Stimulated activated CD4-positive, alpha-beta T cell treated with anti-CD3 and anti-CD28 coated beads, Interleukin-15, amount 100 ng/mL, for 1 hour (primary cell): Measurements from ENCODE around the gene ACKR3.

ENCODE experiments used
- DNase-seq, 2 donors: peaks; one replicate each; pipeline ENCODE4 v3.0.0-alpha.2; 2020; ENCODE audit warnings: low read depth in 1 of 2, low spot score in 1 of 2

Gene ACKR3

GRCh38 chr2:236628256-236628901 is 58.8 kb downstream of the ACKR3 start:
- no peak for DNase-seq

DNA sequence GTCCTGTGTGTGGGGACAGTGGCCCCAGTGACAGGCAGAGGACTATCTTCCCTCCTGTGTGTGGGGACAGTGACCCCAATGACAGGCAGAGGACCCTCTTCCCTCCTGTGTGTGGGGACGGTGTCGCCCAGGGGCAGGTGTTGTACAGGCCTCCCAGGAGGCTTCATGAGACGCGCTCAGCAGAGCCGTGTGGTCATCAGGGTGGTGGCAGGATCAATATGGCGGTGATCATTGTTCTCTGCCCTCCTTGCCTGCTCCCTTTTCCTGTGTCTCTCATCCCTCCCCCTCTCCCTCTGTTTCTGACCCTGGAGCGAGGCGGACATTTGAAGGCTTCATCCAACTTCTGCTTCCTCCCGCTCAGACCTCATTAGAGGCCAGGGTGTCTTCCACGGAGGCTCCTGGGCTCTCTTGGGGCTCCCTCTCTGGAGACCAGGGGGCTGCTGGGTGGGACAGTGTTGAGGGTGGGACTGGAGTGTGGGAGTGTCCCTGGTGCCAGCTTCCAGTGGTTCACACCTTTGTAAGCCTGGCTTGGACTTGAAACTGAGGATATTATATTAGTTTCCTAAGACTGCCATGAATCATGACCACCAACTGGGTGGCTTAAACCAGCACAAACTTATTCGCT is 59.5 kb downstream of the ACKR3 start:
- no peak for DNase-seq

DNA sequence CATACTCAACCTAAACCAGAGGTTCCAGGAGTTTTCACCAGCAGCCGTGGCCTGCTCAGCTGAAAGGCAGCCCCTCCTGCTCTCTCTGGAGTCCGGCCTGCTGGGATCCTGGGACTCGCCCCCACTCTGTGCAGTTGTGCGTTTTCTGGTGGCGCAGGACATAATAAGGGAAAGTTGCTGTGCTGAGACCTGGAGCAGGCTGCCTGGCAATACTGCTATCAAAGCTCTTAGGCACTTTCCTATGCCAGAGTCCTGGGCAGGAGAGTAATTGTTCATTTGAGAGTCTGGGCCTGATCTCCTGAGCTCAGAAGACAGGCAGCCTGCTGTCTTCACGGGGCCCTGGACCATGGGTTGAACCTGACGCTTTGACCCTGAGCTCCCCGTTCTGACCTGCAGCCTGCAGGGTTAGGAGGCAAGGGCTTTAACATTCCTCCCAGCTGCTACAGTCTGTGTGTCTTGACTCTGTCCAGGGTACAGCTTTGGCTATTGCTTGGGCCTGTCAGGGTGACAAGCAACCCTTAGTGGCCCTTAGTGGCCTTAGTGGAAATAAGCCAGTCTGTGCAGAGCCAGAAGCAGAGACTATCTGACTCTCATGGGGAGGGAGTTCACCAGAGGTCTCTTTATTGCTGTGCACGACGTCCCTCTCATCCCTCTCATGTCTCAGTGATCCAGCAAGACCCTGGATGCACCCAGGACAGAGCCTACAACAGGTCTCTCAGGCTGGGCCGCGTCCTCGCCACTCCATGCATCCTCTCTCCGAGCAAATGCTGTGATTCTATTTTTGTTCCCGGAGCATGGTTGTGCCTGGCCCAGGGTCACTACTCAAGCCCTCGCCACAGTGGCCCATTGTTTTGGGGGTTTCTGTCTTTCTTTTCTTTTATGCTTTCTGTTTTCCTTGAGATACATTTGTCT is 60.6 kb downstream of the ACKR3 start:
- DNase-seq = no peak

- DNase-seq = no peak
These were observed 61.7 kb downstream of the ACKR3 start for GRCh38 chr2:236631281-236631855.

- DNase-seq = no peak
These were observed 62.2 kb downstream of the ACKR3 start for GRCh38 chr2:236631856-236632291.
